GM19372 (cell line): ENCODE results near the gene PSMA8.
"Not testable (repeated sequence)": the region's sequence is repeated elsewhere in the genome, so short reads cannot be mapped to it uniquely, and the experiment has no call there.

Source experiments
- ATAC-seq: cut with Tn5 transposase; IDR thresholded peaks from one replicate; pipeline ENCODE4 v1.9.1; 2021; ENCODE audit warnings: mild to moderate bottlenecking, low read depth, moderate library complexity; ENCODE audit not compliant: unreplicated experiment

Gene PSMA8

DNA sequence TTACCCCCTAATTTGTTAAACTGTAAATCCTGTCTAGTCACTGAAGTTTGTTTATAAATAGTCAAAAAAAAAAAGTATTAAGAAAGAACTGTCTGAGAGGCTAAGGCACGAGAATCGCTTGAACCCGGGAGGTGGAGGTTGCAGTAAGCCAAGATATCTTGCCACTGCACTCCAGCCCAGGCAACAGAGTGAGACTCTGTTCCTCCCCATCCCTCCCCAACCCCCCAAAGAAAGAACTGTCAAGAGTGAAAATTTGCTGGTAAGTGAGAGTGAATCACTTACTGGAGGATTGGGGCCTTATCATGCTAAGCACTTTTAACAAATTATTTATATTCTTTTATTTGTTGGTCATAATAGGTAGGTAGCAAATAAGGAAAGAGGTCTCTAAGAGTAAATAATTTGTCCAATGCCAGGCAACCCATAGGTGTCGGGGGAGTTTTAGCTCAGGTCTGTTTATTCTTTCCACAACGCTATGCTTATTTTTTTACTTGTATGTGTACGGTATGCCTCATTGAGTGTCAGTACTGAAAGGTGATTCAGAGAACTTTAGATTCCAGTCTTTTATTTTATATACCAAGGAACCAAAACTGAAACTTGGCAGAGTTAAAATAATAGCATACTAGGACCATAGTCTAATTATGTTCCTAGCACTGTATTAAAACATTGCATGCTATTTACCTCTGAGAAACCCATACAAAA, 95.0 kb downstream of the PSMA8 start:
- no peak for ATAC-seq

DNA sequence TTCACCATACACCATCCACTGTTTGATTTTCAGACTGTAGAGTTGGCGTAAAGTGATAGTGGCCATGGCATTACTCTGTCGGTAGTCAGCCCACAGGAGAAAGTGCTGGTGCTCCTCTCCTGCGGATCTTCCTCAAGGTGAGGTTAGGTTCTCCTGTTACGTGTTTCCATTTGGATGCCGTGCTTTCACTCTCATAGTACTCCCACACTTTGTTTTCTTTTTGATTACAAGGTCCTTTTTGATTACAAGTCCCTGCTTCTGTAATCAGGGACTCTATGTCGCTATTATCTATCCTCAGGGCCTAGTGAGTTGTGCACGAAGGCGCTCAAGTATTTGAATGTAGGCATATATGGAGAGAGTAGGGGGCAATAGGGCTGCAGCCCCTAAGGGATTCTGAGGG, 96.8 kb downstream of the PSMA8 start:
- no peak for ATAC-seq

GRCh38 chr18:26233208-26233607, 99.5 kb downstream of the PSMA8 start:
- no peak for ATAC-seq

GRCh38 chr18:26237363-26237762, 103.7 kb downstream of the PSMA8 start:
- ATAC-seq: not testable (repeated sequence)

DNA sequence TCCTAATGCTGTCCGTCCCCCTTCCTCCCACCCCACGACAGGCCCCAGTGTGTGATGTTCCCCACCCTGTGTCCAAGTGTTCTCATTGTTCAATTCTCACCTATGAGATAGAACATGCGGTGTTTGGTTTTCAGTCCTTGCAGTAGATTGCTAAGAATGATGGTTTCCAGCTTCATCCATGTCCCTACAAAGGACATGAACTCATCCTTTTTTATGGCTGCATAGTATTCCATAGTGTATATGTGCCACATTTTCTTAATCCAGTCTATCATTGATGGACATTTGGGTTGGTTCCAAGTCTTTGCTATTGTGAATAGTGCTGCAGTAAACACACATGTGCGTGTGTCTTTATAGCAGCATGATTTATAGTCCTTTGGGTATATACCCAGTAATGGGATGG, 105.0 kb downstream of the PSMA8 start:
- not testable (repeated sequence) for ATAC-seq

GRCh38 chr18:26242392-26242791, 108.7 kb downstream of the PSMA8 start:
- not testable (repeated sequence) for ATAC-seq
